PC-9 (cell line): Measurements from ENCODE around the gene RSPH9.

Experiments
- CTCF ChIP-seq: fragments of 200-600 bp; sonication (generic); conservative IDR thresholded peaks from 2 replicates; pipeline ENCODE4 v1.6.1; 2017; ENCODE audit warnings: mixed run types, antibody characterized with exemption, mild to moderate bottlenecking, moderate library complexity
- EZH2 ChIP-seq: fragments of 200-600 bp; sonication (generic); IDR thresholded peaks from 2 replicates; pipeline ENCODE4 v1.8.0; 2017; ENCODE audit warnings: antibody characterized with exemption, low read depth

- TF ChIP-seq CTCF = no peak
- no peak for TF ChIP-seq EZH2
Observed at GRCh38 chr6:43665376-43665775, 20.5 kb downstream of the RSPH9 start.
